HepG2 (cell line): ENCODE data around the gene ZG16. TPM values are rescaled to one million over a fixed set of nuclear protein-coding genes. Genes with fewer than 3 reads are reported as not detected.

Experiments
- ESRRA ChIP-seq: sonication (generic); formaldehyde crosslinking; IDR thresholded peaks from 2 replicates; pipeline ENCODE4 v1.5.1; 2020; ENCODE audit warnings: mild to moderate bottlenecking, low read depth, missing genetic modification reagents
- ETV5 ChIP-seq: IDR thresholded peaks from 2 replicates; pipeline ENCODE4 v1.6.1; 2018; ENCODE audit warnings: missing biosample characterization, missing genetic modification reagents, inconsistent platforms, borderline replicate concordance
- ETV6 ChIP-seq: sonication (generic); formaldehyde crosslinking; conservative IDR thresholded peaks from 2 replicates; pipeline ENCODE4 v1.4.0; 2020; ENCODE audit warnings: missing genetic modification reagents
- FOXK2 ChIP-seq: fragments of 450-650 bp; IDR thresholded peaks from 2 replicates; pipeline ENCODE4 v1.6.1; 2016
- JUN ChIP-seq: sonication (generic); formaldehyde crosslinking; IDR thresholded peaks from 2 replicates; pipeline ENCODE4 v1.4.0; 2020; ENCODE audit warnings: mild to moderate bottlenecking, missing genetic modification reagents
- KDM5B ChIP-seq: sonication (generic); formaldehyde crosslinking; IDR thresholded peaks from 2 replicates; pipeline ENCODE4 v1.4.0; 2020; ENCODE audit warnings: missing genetic modification reagents, mild to moderate bottlenecking, borderline replicate concordance
- KLF12 ChIP-seq: sonication (generic); formaldehyde crosslinking; IDR thresholded peaks from 2 replicates; pipeline ENCODE4 v1.4.0; 2020; ENCODE audit warnings: missing genetic modification reagents, borderline replicate concordance
- KLF13 ChIP-seq: sonication (generic); formaldehyde crosslinking; IDR thresholded peaks from 2 replicates; pipeline ENCODE4 v1.4.0; 2020; ENCODE audit warnings: mild to moderate bottlenecking, missing genetic modification reagents
- NCOR1 ChIP-seq: fragments of 200-600 bp; sonication (generic); IDR thresholded peaks from 2 replicates; pipeline ENCODE4 v1.7.0; 2017; ENCODE audit warnings: antibody characterized with exemption, low read length, borderline replicate concordance
- NR2F2 ChIP-seq: IDR thresholded peaks from 2 replicates; pipeline ENCODE4 v1.6.1; 2012; ENCODE audit warnings: low read depth, inconsistent platforms, borderline replicate concordance
- PHF8 ChIP-seq: sonication (generic); formaldehyde crosslinking; IDR thresholded peaks from 2 replicates; pipeline ENCODE4 v1.5.0; 2020; ENCODE audit warnings: missing genetic modification reagents
- SUZ12 ChIP-seq: fragments of 150-350 bp; IDR thresholded peaks from 2 replicates; pipeline ENCODE4 v1.6.1; 2014; ENCODE audit warnings: low read depth, low read length
- ZBTB38 ChIP-seq: sonication (generic); formaldehyde crosslinking; IDR thresholded peaks from 2 replicates; pipeline ENCODE4 v1.5.1; 2020; ENCODE audit warnings: mild to moderate bottlenecking, missing genetic modification reagents
- ZNF121 ChIP-seq: sonication (generic); formaldehyde crosslinking; IDR thresholded peaks from 2 replicates; pipeline ENCODE4 v1.5.0; 2020; ENCODE audit warnings: mild to moderate bottlenecking, missing genetic modification reagents
- ZNF160 ChIP-seq: sonication (generic); formaldehyde crosslinking; IDR thresholded peaks from 2 replicates; pipeline ENCODE4 v1.8.0; 2022; ENCODE audit warnings: mild to moderate bottlenecking, inconsistent platforms, missing genetic modification reagents
- ZNF225 ChIP-seq: sonication (generic); formaldehyde crosslinking; IDR thresholded peaks from 2 replicates; pipeline ENCODE4 v1.4.0; 2020; ENCODE audit warnings: mild to moderate bottlenecking, missing genetic modification reagents
- ZNF546 ChIP-seq: sonication (generic); formaldehyde crosslinking; conservative IDR thresholded peaks from 2 replicates; pipeline ENCODE4 v1.8.1; 2023; ENCODE audit warnings: mild to moderate bottlenecking, missing genetic modification reagents
- ZNF562 ChIP-seq: sonication (generic); formaldehyde crosslinking; IDR thresholded peaks from 2 replicates; pipeline ENCODE4 v1.8.0; 2022; ENCODE audit warnings: missing genetic modification reagents, borderline replicate concordance
- ZNF605 ChIP-seq: sonication (generic); formaldehyde crosslinking; IDR thresholded peaks from 2 replicates; pipeline ENCODE4 v1.8.0; 2022; ENCODE audit warnings: mild to moderate bottlenecking, missing genetic modification reagents
- ZNF615 ChIP-seq: sonication (generic); formaldehyde crosslinking; IDR thresholded peaks from 2 replicates; pipeline ENCODE4 v1.5.0; 2020; ENCODE audit warnings: mild to moderate bottlenecking, missing genetic modification reagents, borderline replicate concordance
- ZNF781 ChIP-seq: sonication (generic); formaldehyde crosslinking; IDR thresholded peaks from 2 replicates; pipeline ENCODE4 v1.5.1; 2020; ENCODE audit warnings: borderline replicate concordance, mild to moderate bottlenecking, missing genetic modification reagents; ENCODE audit errors: not compliant biosample characterization
- ZNF883 ChIP-seq: sonication (generic); formaldehyde crosslinking; IDR thresholded peaks from 2 replicates; pipeline ENCODE4 v1.5.1; 2020; ENCODE audit warnings: mild to moderate bottlenecking, missing genetic modification reagents; ENCODE audit errors: not compliant biosample characterization
- polyA plus RNA-seq, 8 experiments: library from polyadenylated mRNA; depleted of rRNA in 3 of 8; stranded (reverse) in 7 of 8; unstranded in 1 of 8; fragments of >200 nt; fragmentation: Illumina TruSeq in 4 of 8; extraction: Trizol in 4 of 8; gene quantifications; 2 replicates each; pipeline versions ENCODE4 v1.2.1 to v1.2.3, GENCODE V29; 2011 to 2016; ENCODE audit warnings: low read depth in 4 of 8, missing spikeins in 1 of 8, mixed read lengths in 1 of 8; ENCODE audit not compliant: insufficient read depth in 1 of 8
- total RNA-seq, 5 experiments: library from RNA; depleted of rRNA; stranded (reverse); fragments of >200 nt; fragmentation: Illumina TruSeq; extraction: Trizol; gene quantifications; 2 replicates each; pipeline ENCODE4 v1.2.3, GENCODE V29; 2016; ENCODE audit warnings: low read depth in 1 of 5
- TF ChIP-seq, protein P1 (sequence below), 2 experiments: fragments of 450-650 bp in 1 of 2; sonication (generic) in 1 of 2; formaldehyde crosslinking; IDR thresholded peaks; 2 replicates each; pipeline versions ENCODE4 v1.5.0 to v1.8.0; 2020 to 2022; ENCODE audit warnings: mild to moderate bottlenecking in 1 of 2, missing genetic modification reagents in 1 of 2
- TF ChIP-seq, protein P2 (sequence below): sonication (generic); formaldehyde crosslinking; IDR thresholded peaks from 2 replicates; pipeline ENCODE4 v1.8.0; 2022; ENCODE audit warnings: mild to moderate bottlenecking, missing genetic modification reagents, moderate library complexity
- TF ChIP-seq, protein P3 (sequence below): sonication (generic); formaldehyde crosslinking; IDR thresholded peaks from 2 replicates; pipeline ENCODE4 v1.4.0; 2020; ENCODE audit warnings: mild to moderate bottlenecking, missing genetic modification reagents

The ZG16 gene
- total and polyA plus RNA-seq, 2 of the 13 experiments (the other 11 are each of a cell fraction or from before 2014, with no cell fraction given): 0.04 to 0.07 TPM

DNA sequence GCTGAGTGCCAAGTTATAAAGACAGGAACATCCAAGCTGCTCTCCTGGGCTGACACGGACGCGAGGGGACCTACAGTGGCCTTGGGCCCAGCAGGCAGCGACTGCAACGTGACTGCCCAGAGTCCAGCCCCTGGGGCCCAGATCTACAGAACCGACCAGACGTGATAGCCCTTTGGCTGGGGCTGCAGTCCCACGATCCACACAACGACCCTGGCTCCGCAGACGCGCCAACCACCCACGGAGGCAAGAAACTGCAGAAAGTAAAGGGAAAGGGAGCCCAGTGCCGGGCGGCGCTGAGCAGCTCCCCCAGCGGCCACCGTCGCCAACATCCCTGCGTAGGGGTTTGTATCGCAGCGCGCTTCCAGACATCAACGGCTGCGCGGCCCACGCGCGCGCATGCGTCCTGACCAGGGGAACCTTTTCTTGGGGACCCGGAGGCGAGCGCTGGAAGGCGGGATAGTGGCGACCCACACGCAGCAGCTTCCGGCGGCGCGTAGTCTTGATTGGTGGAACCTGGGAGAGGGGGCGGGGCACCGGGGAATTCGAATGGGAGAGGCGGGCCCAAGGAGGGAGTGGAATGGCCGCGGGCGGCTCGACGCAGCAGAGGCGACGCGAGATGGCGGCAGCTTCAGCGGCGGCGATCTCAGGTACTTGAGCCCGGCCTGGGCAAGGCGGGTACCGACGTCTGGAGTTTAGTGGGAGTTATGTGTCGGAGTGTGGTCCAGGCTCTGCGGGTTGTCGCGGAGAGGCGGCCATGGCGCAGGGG lies 12.3 kb downstream of the ZG16 start, which contains the start of gene KIF22 (continued):
- TF ChIP-seq ZNF546 (CRISPR knock-in tag) (peak; percentile 74; the same call in 1 of the 2 replicates), ZNF121 (CRISPR knock-in tag) (peak; percentile 67; the same call in 1 of the 2 replicates), SUZ12 (0 out of 2 replicates have a peak, but pooled peaks have one; percentile 9), ESRRA (CRISPR knock-in tag) (peak; percentile 44; the same call in 1 of the 2 replicates), JUN (CRISPR knock-in tag) (no peak), ETV5 (peak; percentile 49), ZNF562 (CRISPR knock-in tag) (no peak), ZBTB38 (CRISPR knock-in tag) (peak; percentile 58; the same call in 1 of the 2 replicates), ZNF781 (CRISPR knock-in tag) (peak; percentile 95), NR2F2 (no peak; the same call in 1 of the 2 replicates), KDM5B (CRISPR knock-in tag) (peak; percentile 95; the same call in 1 of the 2 replicates), NCOR1 (no peak), KLF12 (CRISPR knock-in tag) (no peak; the same call in 1 of the 2 replicates), ZNF605 (CRISPR knock-in tag) (0 out of 2 replicates have a peak, but pooled peaks have one; percentile 10), ZNF225 (CRISPR knock-in tag) (peak; percentile 30; the same call in 1 of the 2 replicates), ETV6 (CRISPR knock-in tag) (peak; percentile 50), PHF8 (CRISPR knock-in tag) (peak; percentile 94), ZNF160 (CRISPR knock-in tag) (peak; percentile 77), KLF13 (CRISPR knock-in tag) (peak; percentile 81; the same call in 1 of the 2 replicates), ZNF615 (peak; percentile 88; the same call in 1 of the 2 replicates), ZNF883 (CRISPR knock-in tag) (peak; percentile 79), FOXK2 (peak; percentile 57; the same call in 1 of the 2 replicates)
- TF ChIP-seq, protein P1, sequence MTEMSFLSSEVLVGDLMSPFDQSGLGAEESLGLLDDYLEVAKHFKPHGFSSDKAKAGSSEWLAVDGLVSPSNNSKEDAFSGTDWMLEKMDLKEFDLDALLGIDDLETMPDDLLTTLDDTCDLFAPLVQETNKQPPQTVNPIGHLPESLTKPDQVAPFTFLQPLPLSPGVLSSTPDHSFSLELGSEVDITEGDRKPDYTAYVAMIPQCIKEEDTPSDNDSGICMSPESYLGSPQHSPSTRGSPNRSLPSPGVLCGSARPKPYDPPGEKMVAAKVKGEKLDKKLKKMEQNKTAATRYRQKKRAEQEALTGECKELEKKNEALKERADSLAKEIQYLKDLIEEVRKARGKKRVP (CRISPR knock-in tag; IDR thresholded peaks at IDR 0.05): peak in 1 of 2 experiments; percentile 69; a peak in 1 of 4 replicates
- TF ChIP-seq, protein P2, sequence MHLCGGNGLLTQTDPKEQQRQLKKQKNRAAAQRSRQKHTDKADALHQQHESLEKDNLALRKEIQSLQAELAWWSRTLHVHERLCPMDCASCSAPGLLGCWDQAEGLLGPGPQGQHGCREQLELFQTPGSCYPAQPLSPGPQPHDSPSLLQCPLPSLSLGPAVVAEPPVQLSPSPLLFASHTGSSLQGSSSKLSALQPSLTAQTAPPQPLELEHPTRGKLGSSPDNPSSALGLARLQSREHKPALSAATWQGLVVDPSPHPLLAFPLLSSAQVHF (CRISPR knock-in tag): peak; percentile 67
- TF ChIP-seq, protein P3, sequence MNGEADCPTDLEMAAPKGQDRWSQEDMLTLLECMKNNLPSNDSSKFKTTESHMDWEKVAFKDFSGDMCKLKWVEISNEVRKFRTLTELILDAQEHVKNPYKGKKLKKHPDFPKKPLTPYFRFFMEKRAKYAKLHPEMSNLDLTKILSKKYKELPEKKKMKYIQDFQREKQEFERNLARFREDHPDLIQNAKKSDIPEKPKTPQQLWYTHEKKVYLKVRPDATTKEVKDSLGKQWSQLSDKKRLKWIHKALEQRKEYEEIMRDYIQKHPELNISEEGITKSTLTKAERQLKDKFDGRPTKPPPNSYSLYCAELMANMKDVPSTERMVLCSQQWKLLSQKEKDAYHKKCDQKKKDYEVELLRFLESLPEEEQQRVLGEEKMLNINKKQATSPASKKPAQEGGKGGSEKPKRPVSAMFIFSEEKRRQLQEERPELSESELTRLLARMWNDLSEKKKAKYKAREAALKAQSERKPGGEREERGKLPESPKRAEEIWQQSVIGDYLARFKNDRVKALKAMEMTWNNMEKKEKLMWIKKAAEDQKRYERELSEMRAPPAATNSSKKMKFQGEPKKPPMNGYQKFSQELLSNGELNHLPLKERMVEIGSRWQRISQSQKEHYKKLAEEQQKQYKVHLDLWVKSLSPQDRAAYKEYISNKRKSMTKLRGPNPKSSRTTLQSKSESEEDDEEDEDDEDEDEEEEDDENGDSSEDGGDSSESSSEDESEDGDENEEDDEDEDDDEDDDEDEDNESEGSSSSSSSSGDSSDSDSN: peak; percentile 94
